Activated CD4-positive, alpha-beta T cell treated with anti-CD3 and anti-CD28 coated beads, Interleukin-2, amount 50 U/mL, for 1 hour (primary cell): ENCODE measurements around the gene NPHP4.
"Not testable (repeated sequence)": the region's sequence is repeated elsewhere in the genome, so short reads cannot be mapped to it uniquely, and the experiment has no call there.

Experiments used
- DNase-seq: peaks from one replicate; pipeline ENCODE4 v3.0.0-alpha.2; 2020

The NPHP4 gene

DNA sequence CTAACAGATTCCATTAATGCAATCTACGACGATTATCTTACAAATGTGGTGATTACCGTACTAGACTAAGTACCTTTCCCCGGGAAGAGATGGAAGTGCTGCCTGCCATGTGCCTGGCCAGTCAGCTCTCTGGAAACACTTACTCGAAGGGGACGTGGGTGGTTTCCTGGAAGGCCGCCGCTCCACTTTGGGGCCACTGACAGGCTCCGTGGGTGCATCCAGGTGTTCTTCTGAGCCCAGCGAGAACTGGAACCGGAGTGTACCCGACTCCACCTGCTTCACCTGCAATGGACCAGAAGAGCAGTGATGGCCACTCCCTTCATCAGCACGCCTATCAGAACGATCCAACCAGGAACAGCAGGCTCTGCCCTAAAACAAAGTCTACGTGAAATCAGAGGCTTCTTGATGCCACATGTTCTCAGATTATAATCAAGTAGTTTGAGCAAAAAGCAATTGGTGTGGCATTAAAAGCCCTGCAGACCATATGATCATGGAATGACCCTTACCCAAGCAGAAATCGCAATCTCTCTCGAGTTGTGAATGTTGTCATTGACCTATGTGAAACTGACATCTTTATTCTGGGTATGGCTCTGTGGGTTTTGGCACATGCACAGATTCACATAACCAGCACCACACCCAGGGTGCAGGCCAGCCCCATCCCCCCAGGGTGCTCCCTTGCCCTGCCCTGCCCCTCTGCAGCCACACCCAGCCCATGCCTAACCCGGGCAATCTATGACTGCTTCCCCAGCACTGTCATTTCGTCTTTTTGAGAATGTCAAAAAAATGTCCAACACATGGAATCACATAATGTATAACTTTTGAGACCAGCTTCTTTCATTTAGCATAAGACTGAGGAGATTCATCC lies 64.5 kb downstream of the NPHP4 start:
- DNase-seq, result no peak

DNA sequence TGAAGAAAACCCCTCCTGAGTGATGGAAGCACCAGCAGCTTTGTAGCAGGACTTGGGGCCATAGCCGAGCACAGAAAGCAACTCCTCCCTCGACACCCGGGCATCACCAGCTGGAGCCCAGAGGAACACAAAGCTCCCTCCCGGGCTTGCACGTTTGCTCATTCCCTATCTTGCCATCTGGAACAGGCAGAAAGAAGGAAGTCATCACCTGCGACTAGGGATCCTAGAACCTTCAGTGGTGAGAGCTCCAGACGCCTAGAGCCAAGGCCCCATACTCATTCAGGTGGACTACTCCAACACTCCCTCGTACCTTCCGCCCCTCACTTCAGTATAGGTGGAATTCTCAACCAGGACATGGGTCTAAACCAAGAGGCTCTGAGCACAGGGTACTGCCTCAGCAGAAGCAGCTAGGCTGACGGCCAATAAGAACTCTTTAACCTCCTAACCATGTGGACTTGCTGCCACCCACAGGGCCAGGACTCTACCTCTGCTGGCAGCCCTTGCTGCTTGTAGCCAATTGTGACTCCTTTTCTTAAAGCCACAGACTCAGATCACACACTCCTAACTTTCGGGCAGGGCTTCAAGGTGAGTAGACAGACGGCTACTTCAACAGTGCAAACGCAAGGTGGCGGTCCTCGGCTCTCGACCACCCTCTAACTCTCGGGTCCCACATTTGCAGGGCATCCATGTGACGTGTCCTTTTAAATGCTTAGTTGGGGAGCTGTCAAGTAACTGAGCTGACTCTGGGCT lies 65.4 kb downstream of the NPHP4 start:
- no peak for DNase-seq

DNA sequence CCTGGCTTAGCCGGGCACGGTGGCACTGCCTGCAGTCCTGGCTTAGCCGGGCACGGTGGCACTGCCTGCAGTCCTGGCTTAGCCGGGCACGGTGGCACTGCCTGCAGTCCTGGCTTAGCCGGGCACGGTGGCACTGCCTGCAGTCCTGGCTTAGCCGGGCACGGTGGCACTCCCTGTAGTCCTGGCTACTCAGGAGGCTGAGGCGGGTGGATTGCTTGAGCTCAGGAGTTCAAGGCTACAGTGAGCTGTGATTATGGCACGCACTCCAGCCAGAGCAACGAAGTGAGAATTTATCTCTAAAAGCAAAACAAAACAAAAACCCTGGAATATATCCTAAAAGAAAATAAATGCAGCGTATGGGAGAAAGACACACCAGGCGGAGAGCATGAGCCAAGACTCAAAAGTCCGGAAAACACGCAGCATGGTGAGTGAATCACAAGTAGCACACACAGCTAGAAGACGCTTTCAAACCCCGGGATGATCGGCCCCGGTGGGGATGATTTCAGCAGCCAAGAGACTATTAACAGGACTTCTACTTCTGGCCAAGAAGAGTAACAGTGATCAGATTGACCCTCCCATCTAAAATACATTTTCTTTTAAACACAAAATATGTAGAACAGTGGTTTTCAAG lies 69.4 kb downstream of the NPHP4 start:
- DNase-seq, result not testable (repeated sequence)

DNA sequence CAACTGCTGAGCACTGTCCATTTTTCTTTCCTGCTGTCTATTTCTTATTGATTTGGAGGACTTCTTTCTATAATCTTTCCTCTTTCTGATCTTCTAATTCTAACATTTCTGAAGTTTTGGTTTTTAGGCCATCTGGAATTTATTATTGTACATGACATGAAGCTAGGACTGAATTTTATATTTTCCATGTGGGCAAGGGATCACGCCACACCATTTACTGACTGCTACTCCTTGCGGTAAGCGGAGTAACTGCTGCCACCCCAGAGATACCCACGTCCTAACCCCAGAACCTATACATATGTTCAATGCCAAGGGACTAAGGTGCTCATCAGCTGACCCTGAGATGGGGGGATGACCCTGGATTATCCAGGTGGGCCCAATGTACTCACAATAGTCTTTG lies 70.6 kb downstream of the NPHP4 start:
- DNase-seq, result no peak

DNA sequence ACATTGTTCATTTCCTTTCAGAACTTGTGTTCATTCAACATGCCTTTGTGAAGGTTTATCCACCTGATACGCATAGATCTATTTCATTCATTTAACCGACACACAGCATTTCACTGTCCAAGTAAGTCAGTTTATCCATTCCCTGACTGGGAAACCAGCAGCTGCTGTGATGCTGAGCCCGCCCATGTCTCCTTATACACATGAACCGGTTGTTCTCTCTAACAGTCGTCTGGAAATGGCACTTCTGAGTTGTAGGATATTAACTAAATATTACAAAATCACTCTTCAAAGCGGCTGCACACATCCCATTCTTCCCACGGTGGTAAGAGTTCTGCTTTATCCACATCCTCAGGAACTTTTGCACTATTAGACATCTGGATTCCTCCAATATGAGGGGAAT lies 71.1 kb downstream of the NPHP4 start:
- no peak for DNase-seq

DNA sequence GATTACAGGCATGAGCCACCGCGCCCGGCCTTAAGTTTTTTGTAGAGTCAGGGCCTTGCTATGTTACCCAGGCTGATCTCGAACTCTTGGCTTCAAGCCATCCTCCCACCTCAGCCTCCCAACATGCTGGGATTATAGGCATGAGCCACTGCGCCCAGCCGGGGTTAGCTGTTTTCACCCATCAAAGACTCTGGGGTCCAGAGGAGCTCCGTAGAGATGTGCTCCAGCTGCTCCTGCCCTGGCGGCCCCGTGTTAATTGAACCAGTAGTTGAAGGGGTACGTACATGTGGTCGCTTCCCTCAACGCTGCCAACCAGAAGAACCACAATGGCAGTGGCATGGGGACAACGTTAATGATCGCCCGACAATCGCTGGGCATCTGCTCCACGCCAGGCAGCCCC lies 72.0 kb downstream of the NPHP4 start:
- no peak for DNase-seq

DNA sequence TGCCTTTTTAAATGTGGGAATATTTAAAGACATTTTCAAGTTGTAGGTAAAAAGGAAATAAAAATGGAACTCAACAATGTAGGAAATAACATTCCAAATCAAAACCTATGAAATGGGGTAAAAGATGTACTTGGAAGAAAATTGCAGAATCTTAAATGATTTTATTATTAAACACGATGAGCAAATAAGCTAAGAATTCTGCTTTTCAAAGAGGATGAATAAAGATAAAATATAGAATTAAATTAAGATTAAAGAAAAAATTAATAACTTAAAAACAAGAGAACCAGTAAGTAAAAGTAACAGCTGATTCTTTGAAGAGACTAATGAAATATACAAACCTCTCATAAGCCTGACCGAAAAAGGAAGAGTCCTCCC lies 74.0 kb downstream of the NPHP4 start:
- DNase-seq, result no peak

DNA sequence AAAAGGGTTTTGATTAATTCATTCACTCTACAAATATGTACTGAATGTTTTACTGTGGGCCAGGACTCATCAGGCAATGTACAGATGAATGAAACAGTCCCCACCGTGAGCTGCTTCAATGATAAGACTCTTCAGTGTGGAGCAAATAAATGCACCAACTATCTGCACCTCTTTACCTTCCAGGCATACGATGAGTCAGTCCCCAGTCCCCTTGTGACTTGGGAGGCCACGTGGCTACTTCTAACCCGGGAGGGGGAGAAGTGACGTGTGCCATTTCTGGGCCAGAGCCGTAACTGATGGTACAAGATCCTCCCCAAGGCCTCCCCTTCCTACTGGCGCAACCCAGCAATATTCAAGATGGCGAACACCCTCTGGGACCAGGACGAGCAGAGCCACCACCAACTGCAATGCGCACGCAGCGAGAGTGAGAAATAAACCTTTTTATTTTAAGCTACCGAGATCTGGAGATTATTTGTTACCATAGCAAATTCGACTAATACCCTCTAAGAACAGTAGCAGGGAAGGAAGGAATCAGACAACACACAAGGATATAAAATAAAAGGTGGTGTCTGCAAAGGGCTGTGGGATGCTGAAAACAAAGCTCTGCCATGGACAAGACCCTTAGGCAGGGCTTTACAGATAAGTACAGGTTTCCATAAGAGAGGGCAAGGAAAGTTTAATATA lies 74.5 kb downstream of the NPHP4 start:
- no peak for DNase-seq

DNA sequence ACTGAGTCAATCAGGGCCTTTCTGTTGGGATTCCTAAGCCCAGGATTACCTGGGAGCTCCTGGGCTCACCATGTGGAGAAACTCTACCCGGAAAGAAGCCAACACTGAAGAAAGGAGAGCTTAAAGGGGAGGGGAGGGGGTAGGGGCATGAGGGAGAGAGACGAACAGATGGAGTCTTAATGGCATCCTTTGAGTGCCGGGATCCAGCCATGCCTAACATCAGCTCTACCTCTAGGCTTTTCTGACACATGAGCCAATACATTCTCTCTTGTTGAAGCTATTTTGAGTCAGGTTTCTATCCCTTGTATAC lies 75.0 kb downstream of the NPHP4 start:
- DNase-seq, result no peak

DNA sequence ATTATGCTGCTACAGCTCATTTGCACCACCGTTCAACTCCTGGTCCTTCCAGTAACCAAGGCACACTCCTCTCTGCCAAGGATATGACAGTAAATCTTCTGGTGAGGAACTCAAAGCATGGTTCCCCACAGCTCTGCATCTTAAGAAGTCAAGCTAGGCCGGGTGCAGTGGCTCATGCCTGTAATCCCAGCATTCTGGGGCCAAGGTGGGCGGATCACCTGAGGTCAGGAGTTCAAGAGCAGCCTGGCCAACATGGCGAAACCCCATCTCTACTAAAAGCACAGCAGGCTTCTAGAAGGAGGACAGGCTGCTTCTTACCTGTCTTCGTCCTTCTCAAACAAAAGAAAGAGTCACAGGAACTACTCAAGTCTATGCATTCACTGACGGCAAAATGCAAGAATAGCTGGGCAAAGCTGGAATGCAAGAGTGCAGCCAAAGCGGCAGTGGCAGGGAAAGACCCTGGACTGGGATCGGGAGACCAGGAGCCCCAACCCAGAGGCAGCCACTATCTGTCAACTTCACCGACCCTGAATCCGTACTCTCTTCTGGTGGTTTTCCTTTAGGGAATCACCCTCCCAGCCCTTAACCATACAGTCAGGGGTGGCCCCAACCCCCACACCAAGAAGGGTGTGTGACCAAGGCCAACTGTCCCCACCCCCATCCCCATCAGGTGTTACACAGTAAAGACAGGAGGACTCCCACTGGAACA lies 75.5 kb downstream of the NPHP4 start:
- no peak for DNase-seq

DNA sequence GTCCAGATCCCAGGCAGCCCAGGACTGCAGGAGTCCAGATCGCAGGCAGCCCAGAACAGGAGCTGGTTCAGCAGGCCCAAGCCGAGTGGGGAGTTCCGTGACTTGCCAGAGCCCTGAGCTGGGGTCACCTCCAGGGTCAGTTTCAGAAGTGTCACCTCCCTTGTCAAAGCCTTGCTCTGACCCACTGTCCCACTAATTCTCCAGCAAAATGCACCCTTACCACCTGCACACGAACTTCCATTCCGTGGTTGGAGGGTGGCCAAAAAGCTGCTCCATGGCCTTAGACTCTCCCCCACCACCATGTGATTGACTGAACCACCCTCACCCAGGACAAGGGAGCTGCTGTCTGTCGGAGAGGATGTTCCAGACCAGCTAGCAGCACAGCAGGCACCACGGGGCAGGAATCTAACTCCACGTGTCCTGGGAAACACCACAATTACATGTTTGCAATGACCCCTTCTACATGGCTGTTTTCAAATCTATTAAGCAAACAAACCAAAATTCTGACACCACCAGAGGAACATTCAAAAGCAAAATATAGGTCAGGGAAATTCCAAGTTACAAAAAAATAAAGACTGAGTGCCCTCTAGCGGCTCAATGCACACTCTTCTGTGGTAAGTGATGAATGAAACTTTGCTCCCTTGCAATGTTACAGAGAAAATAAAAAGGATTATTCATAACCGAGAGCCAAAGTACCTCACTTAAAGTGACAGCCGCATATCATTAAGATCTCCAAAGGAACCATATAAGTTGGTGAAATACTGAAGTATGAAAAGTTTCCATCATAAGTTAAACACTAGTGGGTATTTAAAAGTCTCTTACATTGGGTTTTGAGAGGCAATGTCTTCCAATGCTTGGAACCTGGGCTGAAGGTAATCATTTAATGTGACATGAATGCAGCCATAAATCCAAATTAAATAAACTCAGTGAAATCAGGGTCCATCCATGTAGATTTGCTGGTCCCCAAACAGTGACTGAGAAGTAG lies 76.3 kb downstream of the NPHP4 start:
- peak; percentile 14 for DNase-seq

DNA sequence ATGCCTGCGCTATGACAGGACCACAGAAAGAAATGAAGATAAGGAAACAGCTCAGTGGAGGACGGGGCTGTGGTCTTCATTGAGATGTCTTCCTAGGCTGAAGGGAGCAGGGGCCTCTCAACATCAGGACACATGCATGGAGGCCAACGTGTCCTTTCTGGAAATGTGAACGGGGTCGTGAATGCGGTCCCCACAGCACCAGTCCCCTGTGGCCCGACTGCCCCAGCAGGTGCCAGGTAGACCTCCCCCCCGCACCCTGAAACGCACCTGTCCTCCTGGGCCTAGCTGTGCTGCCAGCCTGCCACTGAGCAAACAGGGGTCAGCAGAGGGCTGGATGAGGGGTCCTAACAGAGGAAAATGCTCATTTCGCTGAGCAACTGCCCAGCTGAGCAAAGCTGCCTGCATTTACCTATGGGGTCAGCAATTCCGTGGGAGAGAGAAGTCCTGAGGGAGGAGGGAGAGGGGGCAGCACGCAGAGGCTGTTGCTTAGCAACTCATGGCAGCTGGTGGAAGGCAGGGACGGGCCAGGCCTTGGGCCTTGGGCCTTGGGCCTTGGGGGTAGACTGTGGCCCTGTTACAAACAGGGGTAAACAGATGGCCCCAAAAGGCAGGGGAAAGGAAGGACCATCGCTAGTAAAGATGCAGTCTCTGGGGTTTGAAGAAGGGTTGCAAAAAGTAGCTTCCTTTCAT lies 77.4 kb downstream of the NPHP4 start:
- DNase-seq, result no peak

DNA sequence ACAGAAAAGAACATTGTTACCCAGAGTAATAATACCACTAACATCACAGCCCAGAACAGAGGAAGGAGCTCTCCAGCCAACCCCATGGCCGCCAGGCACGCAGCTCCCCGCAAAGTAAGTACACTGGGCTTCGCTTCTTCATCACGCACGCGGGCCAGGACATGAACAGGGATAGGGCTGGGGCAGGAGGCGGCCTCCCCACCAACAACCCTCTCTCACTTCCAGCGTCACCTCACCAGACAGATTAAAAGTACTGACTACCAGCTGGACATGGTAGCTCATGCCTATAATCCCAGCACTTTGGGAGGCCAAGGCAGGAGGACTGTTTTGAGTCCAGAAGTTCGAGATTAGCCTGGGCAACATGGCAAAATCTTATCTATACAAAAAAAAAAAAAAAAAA lies 78.3 kb downstream of the NPHP4 start:
- DNase-seq, result no peak

DNA sequence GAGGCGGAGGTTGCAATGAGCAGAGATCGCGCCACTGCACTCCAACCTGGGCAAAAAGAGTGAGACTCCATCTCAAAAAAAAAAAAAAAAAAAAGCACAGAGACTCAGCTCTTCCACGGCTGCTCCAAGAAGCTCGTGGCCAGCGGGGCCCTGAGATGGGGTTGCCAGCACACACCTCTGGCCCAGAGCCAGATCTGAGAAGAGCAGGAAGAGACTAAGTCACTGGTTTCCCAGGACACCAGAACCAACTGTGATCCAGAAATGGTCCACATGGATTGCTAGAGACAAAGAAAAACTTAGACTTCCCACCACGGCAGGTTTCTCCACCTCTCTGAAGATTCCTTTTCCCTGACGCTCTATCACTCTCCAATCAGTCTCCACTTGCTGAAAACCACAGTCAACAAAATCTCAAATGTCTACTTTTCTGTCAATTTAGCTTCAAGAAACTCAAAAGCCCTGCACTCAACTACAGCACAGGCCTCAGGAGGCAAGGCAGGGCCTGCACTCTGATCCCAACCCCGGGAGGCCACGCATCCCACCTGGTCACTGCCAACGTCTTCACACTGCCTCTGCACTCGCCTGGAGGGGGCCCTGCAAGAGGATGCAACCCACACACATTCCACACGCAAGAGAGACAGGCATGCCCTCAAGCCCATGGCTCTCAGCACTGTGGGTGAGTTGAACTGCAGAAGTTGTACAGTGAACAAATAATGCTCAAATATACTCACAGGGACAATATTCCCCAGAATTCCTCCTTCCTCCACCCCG lies 79.0 kb downstream of the NPHP4 start:
- DNase-seq, result no peak

DNA sequence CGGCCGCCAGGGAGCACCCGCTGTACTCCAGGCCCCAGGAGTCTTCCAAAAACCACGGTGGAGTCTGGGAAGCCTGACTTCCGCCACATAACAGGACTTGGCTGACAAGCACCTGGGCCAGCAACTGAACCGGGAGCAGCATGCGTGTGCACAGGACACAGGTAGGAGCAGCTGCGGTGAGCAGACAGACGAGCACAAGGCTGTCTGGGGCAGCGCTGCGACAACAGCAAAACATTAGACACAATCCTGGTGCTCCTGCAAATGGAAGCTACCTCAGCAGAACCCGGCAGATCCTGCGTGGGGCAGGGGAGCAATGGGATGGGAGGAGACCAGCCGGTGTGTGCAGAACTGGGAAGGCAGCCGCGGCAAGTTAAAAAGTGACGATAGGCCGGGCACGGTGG lies 80.4 kb downstream of the NPHP4 start:
- no peak for DNase-seq

DNA sequence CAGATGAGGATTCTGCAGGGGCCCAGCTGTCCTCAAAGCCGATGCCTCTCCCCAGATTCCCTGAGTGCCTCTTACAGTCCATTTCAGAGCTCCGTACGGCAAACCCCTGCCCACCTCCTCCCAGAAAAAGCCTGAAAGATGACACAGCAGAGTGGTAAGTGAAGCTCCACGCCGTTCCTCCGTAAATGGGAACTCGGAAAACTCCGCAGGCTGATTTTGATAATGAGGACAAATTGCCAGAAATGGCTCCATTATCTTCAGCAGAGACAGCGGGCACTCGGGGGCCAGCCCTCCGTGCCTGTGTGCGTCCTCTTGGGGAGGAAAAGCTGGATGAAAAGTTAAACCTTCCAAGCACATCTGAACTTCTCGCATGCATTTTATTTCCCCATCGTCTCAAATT lies 81.1 kb downstream of the NPHP4 start:
- no peak for DNase-seq

DNA sequence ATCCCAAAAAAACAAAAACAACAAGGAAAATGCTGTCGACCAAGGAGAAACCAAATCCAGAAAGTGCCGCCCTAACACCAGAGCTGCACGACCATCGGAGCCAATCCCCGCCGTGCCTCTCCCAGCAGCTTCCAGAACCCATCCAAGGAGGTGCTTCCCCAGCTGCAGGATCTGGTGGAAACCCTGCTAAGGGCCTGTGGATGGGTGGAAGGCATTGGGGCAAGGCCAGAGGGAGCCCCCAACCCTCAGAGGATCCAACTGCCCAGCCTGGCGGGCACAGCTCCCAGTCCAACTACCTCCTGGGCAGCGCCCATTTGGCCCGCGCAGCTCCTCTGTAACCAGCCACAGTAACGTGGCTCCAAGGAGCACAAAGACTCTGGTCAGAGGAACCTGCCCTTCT lies 81.6 kb downstream of the NPHP4 start:
- no peak for DNase-seq

DNA sequence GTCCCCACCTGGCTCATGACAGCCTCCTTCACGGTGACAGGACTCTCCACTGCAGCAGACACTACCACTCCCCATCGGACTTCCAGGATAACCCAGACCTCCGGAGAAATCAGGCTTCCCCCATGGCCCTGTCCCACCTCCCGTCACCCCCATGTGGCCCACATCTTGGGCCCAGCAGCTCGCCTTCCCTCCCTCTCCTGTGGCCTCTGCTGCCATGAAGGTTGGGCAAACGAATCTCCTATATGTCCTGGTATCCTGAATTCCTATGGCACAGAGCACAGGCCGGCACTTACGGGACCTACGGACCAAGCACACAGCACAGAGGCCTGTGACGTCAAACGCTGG lies 82.0 kb downstream of the NPHP4 start:
- DNase-seq, result no peak

DNA sequence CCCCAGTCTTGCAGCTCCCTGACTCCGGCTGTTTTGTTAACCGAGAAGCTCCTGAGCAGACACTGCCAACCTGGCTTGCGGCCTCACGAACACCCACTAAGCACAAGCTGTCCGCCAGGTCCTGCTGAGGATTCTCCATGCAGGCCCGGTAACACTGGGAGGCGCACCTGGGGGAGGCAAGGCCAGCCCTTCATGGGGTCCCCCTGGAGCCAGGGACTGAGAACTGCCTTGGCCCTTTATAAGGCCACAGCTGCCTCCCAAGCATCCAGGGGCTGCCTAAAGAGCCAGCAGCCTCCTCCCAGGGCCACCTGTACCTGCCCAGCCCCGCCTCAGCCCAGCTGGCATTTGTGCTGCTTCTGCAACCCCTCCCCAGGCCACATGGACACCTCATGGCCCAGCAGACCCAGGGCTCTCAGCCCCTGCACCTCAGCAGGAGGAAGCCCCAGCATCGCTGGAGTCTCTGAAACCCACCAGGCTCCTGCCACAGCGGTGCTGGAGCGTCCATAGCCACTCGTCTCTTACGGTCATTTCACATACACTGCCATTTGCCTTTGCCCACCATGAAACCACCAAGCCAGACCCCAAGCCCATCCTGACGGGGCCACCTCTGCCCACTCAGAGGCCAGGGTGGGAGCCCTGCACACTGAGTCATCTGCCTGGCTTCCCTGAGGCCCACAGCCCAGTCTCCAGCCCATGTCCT lies 82.5 kb downstream of the NPHP4 start:
- no peak for DNase-seq
